NCI-H1092 (cell line): ENCODE results near the gene ZNF496.

Experiments
- DNase-seq: peaks from one replicate; lab custom pipeline; 2025; lab: John Stamatoyannopoulos, UW

ZNF496 gene

DNA sequence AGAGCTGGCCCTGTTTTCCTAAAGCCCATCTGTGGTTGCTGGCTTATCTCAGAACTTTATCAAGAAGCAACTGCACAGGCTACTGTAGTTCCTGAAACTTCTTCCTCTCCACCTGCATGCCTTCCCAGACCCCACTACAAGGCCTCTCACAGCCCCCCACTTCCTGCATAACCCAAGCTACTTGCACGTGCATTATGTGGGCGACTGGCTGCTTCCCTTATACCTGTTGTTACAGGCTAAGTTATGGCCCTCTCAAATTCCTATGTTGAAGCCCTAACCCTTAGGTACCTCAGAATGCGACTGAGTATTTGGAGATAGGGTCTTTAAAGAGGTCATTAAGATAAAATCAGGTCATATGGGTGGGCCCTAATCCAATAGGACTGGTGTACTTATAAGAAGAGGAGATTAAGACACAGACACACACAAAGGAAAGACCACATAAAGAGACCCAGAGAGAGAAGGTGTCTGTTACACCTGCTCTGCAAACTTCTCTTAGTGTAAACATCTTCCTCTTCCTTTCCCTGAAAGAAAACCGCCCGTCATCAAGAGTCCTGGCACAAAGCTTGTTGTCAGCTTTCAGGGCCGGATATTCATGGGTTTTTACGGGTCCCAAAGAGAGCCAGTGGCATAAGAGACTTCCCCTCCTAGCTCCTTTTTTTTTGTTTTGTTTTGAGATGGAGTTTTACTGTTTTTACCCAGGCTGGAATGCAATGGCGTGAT is 5.1 kb downstream of the ZNF496 start:
- DNase-seq, result no peak

DNA sequence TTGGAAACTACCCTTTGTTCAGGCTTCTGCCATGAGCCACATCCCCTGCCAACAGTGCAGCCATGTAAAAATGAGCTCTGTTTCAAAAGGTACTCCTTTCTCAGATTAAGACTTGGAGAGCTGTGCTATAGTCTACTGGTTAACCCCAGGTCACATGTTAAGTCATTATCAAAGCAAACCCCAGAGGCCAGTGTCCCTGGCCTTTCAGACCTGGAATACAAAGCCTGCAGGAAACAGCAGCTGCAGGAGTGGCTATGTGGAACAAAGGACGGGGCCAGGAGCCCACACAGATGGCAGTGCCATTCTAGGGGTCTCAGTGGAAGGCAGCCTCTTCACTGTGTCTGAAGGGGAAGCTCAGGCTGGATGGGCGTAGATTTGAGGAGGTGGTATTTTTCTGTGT is 6.7 kb downstream of the ZNF496 start:
- DNase-seq, result peak; percentile 46

DNA sequence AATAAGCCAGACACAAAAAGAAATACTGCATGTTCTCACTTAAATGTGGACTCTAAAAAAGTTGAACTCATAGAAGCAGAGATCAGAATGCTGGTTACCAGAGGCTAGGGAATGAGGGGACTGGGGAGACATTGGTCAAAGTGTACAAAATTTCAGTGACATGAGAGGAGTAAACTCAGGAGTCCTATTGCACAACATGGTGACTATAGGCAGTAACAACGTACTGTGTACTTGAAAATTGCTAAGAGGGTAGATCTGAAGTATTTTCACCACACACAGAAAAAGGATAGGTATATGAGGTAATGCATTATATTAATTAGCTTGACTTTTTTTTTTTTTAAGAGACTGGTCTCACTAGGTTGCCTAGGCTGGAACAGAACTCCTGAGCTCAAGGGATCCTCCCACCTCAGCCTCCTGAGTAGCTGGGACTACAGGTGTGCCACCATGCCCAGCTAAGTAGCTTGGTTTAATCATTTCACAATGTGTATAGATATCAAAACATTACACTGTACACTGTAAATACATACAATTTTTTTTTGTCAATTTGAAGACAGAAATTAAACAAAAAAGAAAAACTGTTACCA is 7.4 kb downstream of the ZNF496 start:
- no peak for DNase-seq

DNA sequence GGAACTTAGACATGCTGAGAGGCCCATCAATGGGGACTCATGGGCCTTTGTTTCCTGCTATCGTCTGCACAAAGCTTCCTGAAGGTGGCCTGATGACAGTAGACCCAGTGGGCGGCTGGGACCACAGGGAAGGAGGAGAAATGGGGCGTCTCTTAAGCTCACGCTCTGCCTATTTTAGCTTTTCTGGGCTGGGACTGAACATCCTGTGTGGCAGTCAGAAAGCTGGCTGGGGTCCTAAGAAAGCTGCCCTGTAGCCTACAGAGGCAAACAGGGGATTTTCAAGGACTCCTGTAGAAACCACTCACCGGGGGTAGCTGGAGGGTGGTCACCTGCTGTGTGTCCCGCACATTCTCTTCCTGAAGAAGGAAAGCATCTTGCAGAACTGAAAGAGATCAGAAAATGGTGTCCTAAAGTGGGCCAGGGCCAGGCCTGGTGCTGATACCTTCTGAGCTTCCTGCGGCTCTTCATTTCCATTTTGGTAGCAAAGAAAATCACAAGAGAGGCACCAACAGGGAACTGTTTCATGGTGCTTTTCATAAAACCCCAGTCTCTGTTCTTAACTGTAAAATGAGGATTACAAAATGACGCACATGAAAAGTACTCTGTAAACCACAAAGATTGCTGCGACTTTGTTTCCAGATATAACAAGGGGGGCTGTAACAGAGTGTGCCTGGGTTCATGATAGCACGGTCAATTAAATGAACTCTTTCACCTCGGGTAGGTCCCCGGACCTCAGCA is 8.6 kb downstream of the ZNF496 start:
- DNase-seq, result no peak

GRCh38 chr1:247322442-247322841 is 9.2 kb downstream of the ZNF496 start:
- no peak for DNase-seq

DNA sequence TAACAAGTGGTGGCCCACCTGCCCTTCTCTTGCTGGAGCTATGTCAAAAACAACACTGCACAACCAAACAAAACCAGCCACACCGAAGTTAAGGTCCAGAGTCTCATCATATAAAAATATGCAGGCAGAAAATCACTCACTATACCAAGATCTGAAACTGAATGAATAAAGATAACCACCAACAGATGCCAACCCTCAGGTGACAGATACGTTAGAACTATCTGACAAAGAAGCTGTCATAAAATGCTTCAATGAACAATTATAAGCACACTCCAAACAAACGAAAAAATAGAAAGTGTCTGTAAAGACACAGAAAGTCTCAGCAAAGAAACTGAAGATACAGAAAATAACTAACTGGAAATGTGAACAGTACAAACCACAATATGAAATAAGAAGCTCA is 14.0 kb downstream of the ZNF496 start:
- no peak for DNase-seq

DNA sequence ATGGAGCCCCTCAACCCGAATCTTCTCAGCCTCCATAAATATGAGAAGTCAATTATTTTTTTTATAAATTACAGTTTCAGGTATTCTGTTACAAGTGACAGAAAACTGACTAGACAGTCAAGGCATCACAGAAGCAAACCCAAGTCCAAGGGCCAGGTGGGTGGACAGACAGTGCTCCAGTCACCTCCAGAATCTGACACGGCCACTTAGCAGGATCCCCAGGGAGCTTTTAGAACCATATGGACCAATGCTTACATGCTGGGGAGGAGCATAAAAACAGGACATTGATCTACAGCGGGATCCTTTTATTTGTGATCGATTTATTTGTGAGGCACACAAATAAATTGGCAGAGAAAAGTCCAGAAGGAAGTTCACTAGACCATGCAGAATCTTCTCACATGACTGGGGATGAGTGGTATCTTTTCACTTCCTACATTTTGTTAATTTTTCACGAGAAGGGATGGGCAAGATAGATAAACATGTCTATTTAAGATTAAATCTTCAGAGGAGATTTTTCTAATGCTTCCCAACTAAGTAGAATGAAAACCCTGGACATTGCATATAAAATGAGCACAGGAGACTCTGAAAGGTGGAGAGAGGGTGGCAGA is 15.0 kb downstream of the ZNF496 start:
- no peak for DNase-seq

DNA sequence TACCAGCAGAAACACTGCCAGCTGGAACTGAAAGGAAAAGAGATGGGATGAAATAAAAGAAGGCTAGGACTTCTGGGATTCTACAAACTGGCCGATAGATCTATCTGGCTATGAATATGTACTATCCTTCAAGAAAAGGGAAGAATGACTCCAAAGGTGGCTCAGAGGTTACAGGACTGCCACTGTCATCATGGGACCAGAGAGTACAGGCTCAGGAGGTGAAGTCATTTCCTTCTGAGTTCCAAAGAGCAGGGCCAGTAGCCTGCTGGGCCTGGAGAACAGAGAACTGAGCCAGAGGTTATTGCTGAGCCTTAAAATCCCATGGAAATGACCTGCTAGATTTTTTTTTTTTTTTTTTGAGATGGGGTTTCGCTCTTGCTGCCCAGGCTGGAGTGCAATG is 27.6 kb downstream of the ZNF496 start:
- DNase-seq, result no peak

GRCh38 chr1:247303216-247303615 is 28.5 kb downstream of the ZNF496 start:
- DNase-seq, result no peak

GRCh38 chr1:247301176-247301540 is 30.5 kb downstream of the ZNF496 start:
- DNase-seq, result no peak

DNA sequence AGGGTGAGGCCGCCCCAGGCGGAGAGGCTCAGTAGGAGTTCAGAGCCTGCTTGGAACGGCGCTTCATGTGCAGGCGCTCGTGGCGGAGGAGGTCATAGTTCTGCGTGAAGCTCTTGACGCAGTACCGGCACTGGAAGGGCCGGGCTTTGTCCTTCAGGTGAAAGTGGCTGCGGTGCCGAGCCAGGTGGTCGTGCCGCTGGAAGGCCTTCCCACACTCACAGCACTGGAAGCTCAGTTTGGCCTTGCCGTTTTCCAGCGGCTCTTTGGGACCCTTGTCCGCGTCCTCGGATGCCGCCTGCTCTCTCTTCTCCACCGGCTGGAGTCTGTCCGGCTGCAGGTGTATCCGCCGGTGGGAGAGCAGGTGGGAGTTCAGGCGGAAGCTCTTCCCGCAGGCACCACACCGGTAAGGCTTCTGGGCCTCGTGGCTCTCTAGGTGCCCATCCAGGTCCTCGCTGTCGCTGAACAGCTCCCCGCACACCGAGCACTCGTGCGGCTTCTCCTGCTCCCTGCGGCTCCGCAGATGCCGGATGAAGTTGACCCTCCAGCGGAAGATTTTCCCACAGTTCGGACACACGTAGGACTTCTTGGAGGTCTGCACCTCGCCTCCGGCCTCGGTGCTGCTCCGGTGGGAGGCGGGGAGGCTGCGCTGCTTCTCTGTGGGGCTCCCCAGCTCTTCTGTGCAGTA is 31.0 kb downstream of the ZNF496 start:
- DNase-seq, result no peak

DNA sequence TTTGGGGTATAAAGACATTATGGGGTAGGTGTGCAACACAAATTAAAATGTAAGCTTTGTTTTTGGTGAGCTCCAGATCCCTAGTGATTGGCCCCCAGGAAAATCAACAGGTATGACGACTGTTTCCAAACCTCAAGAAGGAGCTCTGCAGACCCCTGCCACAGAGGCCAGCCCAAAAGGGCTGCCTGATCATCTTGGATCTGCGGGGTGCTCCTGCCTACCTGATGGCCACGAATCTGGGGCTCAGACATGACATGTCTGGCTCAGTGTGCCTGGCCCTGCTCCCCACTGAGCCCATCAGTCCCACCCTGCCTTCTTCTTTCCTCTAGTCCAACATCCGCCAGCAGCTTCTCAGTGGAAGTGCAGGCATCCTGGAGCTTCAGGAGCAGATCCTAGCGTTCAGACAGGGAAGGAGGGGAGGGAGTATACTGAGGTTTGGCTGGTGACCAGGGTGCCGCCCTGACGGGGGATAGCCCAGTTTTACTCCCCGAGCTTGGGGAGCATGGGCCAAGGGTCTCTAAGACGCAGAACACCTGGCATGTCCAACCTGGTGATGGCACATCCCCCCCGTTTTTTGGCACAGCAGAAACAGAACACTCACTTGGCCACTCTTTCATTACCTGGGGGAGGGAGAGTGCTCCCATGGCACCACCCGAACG is 31.8 kb downstream of the ZNF496 start:
- DNase-seq, result no peak

GRCh38 chr1:247298701-247299100 is 33.0 kb downstream of the ZNF496 start:
- DNase-seq, result no peak

- DNase-seq, result no peak
Observed at GRCh38 chr1:247298124-247298481, 33.6 kb downstream of the ZNF496 start.

DNA sequence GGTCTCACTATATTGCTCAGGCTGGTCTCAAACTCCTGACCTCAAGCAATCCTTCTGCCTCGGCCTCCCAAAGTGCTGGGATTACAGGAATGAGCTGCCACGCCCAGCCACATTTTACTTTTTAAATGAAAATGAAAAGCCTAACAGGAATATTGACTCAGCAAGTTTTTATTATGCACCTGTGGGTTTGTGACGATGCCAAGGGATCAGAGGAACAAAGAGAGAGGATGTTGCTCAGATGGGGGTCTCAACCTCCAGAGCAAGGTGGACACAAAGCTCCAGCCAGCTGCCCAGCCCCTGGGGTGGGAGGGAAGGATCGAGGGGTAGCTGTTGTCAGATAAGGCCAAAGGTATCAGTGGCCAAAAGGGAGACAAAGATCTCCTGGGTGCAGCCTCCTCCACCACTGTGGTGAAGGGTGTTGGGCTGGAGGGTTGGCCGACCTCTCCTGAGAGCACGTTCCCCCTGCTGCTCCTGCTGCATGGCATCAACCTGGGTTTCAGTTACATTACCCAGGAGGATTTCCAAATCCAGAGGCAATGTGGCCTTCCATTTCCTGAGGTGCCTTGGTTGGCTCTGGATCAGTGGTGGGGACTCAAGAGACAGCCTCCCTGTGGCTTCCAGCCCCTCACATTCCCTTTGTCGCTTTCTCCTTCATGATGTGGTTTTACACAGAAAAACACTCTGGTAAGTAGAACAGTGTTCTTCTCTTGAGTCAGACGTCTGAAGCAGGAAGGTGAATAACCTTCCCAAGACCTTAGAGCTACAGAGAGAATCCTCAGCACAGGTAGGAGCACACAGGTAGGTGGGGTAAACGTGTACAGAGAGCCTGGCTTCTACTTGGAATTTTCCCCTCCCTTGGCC is 34.2 kb downstream of the ZNF496 start:
- DNase-seq, result no peak

- no peak for DNase-seq
Observed at GRCh38 chr1:247296599-247297180, 35.0 kb downstream of the ZNF496 start.

- no peak for DNase-seq
Observed at GRCh38 chr1:247295746-247296145, 35.9 kb downstream of the ZNF496 start.

DNA sequence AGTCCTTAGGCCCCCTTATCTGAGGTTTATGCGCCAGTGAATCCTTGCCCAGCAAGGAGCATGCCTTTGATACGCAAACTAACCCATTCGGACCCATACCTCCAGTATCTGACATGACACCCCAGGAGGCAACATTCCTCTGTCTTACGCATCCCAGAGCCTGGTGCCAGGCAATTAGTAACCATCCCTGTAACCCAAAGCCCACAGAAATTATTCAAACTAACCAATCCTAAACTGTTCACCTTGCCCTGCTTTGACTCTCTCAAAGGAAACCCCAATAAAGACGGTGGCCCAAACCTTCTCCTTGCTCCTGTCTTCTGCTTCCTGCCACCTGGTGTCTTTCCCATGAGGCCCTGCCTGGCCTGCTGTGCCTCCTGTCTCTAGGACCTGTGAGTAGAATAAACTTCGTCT is 36.4 kb downstream of the ZNF496 start:
- no peak for DNase-seq

DNA sequence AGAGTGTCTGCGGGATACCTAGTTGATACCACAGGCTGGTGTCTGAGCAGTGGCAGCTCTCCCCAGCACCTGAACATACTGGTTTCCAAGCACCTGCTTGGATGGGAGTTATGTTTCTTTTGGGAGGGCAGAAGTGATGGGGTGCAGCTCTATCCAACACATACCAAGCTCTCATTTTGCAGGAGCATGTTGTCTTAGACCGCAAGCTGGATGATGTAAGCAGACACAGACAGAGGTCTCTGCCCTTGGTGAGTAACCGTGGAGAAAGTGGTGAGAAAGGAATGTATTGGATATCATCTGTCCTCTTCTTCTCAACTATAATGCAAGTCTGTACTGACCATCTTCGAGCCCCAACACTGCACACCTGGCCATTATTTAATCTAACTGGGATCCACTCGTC is 37.4 kb downstream of the ZNF496 start:
- DNase-seq, result no peak

- no peak for DNase-seq
Observed at GRCh38 chr1:247293047-247293446, 38.6 kb downstream of the ZNF496 start.
